ENCODE measurements around the gene MPHOSPH9. TPM values are rescaled to one million over a fixed set of nuclear protein-coding genes. Genes with fewer than 3 reads are reported as not detected.
A peak's percentile ranks its signal among the peaks of the same experiment; 100 is the strongest.
"Not testable (repeated sequence)": the region's sequence is repeated elsewhere in the genome, so short reads cannot be mapped to it uniquely, and the experiment has no call there.

The MPHOSPH9 gene
- polyA plus RNA-seq, 1 donor from 2014 or later, result 20.0 TPM

DNA sequence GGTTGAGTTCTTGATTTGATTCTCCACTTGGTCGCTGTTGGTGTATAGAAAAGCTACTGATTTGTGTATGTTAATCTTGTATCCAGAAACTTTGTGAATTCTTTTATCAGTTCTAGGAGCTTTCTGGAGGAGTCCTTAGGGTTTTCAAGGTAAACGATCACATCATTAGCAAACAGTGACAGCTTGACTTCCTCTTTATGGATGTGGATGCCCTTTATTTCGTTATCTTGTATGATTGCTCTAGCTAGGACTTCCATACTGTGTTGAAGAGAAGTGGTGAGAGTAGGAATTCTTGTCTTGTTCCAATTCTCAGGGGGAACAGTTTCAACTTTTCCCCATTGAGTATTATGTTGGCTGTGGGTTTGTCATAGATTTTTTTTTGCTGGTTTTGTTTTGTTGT lies 12.7 kb upstream of the MPHOSPH9 start:
- H3K27me3 Mint-ChIP-seq, result no peaks in the 10 kb centered on the region
- peaks cover 33 to 44% (median 44%) of the 10 kb centered on the region in 3 donors for H3K4me1 Mint-ChIP-seq
- peaks cover 0 to 3% (median 0%) of the 10 kb centered on the region in 3 donors for H3K9me3 Mint-ChIP-seq
- H3K36me3 Mint-ChIP-seq, result peaks cover 6% of the 10 kb centered on the region
- peak overlapping the region in 1 of 4 donors; percentile 30 for H3K4me3 Mint-ChIP-seq
- H3K27ac Mint-ChIP-seq, result peak overlapping the region in 1 of 3 donors; percentile 19

DNA sequence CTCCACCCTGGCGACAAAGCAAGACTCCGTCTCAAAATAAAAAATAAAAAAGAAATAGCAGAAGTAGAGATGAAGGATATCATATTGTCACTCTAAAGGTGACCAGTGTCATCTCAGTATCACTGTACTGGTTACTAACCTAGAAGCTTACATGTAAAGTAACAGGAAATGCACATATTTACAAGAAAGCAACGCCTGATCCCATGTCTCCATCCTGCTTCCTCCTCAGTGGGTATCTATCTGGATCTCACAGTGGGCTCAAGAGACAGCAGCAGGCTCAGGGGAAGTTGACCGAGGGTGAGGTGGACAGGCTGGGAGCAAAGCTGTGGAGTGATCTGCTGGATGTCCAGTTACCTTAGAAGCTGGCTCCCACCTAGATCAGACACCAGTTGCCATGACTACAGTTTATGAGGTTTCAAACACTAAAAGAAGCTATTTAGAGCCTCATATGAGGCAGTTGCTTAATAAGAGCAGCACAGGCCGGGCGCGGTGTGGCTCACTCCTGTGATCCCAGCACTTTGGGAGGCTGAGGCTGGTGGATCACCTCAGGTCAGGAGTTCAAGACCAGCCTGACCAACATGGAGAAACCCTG lies 10.8 kb upstream of the MPHOSPH9 start:
- Mint-ChIP-seq H3K36me3 (peaks cover 3% of the 10 kb centered on the region), H3K9me3 (peaks cover 0 to 3% (median 0%) of the 10 kb centered on the region in 3 donors), H3K4me1 (peaks cover 31 to 36% (median 34%) of the 10 kb centered on the region in 3 donors), H3K27ac (peak overlapping the region in 1 of 3 donors; percentile 42), H3K4me3 (no peak overlapping the region), H3K27me3 (no peaks in the 10 kb centered on the region)

DNA sequence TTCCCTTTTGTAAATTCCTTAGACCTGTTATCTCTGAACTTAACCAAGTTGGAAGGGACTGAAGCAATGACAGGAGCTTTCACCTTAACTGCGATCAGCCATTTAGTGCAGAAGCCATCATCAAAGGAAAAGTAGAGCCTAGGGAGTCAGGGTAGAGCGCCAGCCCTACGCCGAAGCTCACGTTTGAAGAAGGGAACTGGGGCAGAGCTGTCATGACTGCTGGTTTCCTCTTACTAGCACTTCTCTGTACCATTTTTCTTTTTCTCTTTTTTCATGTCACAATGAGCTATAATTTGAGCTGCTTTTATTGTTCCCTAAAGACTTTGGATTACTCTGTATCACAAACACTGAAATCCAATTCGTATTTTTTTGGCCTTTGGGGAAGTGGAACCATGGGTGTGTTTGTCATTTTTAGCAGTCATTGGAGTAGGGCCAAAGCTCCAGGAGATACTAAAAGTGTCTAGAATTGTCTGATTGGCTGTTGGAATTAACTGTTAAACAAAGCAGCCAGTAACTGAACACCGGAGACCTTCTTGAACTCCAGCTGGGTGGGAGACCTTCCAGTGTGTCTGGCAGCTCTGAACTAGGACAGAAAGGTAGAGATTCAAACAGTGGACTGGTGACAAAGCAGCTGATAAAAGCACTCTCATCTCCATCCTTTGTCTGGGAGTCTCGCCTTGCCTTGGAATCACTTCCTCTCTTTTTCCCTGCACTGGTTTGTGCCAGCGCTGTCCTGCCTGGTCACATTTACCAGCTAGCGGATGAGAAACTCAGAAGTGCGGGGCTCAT lies 9.4 kb upstream of the MPHOSPH9 start:
- Mint-ChIP-seq H3K9me3 (no peaks in the 10 kb centered on the region), H3K27me3 (no peaks in the 10 kb centered on the region), H3K36me3 (no peaks in the 10 kb centered on the region), H3K4me3 (peak overlapping the region in 2 of 4 donors; percentile 70 to 72), H3K27ac (peak overlapping the region in 2 of 3 donors; percentile 28 to 64), H3K4me1 (peaks cover 32 to 44% (median 37%) of the 10 kb centered on the region in 3 donors)

DNA sequence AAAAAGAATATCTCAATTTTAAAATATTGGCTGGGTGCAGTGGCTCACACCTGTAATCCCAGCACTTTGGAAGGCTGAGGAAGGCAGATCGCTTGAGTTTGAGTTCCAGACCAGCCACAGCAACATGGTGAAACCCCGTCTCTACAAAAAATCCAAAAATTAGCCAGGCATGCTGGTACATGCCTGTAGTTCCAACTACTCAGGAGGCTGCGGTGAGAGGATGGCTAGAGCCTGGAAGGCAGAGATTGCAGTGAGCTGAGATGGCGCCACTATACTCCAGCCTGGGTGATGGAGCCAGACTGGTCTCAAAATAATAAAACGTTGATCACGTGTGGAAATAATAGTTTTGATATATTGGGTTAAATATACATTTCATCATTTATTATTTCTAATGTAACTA lies 6.0 kb upstream of the MPHOSPH9 start:
- Mint-ChIP-seq H3K4me1 (peaks cover 35 to 47% (median 35%) of the 10 kb centered on the region in 3 donors), H3K4me3 (peak overlapping the region in 1 of 4 donors; percentile 33), H3K27ac (peak overlapping the region in 1 of 3 donors; percentile 87), H3K36me3 (no peaks in the 10 kb centered on the region), H3K9me3 (no peaks in the 10 kb centered on the region), H3K27me3 (no peaks in the 10 kb centered on the region)

DNA sequence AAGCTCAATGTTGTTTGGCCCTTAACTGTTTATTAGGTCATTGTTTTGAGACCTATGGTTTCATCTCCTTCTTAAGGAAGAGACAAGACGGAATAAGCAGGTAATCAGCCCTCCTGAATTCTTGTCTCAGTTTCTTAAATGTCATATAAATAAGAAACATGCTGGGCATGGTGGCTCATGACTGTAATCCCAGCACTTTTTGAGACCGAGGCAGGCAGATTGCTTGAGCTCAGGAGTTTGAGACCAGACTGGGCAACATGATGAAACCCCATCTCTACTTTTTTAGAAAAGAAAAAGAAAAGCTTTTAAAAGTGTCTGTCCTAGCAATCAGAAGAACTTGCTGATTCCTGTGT lies 5.4 kb upstream of the MPHOSPH9 start:
- Mint-ChIP-seq H3K27ac (peak overlapping the region; percentile 87 to 92 (median 87)), H3K4me3 (peak overlapping the region in 2 of 4 donors; percentile 82 to 91), H3K4me1 (peaks cover 36 to 47% (median 37%) of the 10 kb centered on the region in 3 donors), H3K9me3 (no peaks in the 10 kb centered on the region), H3K27me3 (no peaks in the 10 kb centered on the region), H3K36me3 (no peaks in the 10 kb centered on the region)

DNA sequence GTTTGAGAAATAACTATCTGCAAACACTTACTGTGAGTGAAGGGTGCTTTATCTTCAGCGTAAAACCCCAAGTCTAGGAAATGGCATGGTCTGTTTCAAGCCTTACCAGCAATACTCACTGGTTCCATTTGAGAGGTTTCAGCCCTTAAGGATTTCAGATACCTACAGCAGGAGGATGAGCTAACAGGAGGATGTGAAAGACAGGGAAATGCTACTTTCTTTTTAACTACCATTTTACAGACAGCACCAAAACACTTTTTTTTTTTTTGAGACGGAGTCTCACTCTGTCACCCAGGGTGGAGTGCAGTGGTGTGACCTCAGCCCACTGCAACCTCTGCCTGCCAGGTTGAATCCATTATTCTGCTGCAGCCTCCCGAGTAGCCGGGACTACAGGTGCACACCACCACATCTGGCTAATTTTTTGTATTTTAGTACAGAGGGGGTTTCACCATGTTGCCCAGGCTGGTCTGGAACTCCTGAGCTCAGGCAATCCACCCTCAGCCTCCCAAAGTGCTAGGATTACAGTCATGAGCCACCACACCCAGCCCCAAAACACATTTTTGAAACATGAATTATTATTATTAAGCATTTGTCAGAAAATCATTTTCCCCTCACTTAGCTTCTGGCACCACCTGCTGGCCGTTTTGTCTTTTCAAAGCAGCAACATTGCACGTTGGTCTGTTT lies 4.8 kb upstream of the MPHOSPH9 start:
- peaks cover 38 to 48% (median 40%) of the 10 kb centered on the region in 3 donors for H3K4me1 Mint-ChIP-seq
- H3K27ac Mint-ChIP-seq, result peak overlapping the region; percentile 87 to 92 (median 87)
- H3K27me3 Mint-ChIP-seq, result no peaks in the 10 kb centered on the region
- H3K9me3 Mint-ChIP-seq, result no peaks in the 10 kb centered on the region
- peak overlapping the region; percentile 72 to 91 (median 84) for H3K4me3 Mint-ChIP-seq
- no peaks in the 10 kb centered on the region for H3K36me3 Mint-ChIP-seq

DNA sequence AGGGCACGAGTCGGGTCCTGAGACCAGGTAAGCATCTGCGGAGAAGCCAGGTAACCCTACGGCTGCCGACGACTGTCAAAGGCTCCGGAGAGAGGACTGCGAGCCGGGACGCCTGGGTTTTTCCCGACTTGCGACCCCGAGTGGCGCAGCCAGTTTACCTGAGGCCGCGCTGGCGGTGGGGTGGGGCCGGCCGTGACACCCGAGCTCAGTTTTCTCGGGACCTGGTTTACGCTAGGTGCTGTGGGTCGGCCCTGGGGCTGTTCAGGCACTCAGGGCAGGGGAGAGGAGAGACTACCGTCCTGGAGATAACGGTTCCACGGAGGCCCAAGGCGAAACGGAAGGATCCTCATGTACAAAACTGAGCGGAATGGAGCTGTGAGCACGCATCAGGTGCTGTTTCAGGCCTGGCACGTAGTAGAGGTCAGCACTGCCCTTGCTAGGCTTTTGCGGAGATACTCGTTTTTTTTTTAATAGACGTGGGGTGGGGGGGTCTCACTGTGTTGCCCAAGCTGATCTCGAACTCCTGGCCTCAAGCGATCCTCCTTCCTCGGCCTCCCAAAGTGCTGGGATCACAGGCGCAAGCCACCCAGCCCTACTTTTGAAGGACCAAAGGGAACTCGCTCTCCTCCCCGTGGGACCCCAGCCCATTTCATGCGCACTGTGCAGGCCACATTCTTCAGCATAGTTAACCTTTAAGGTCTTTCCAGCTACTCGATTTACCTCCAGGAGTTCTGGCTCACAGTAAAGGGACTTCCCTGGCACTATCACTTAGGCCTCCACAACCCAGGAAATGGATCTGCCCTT lies 766 bp upstream of the MPHOSPH9 start:
- Mint-ChIP-seq H3K4me3 (peak overlapping the region; percentile 91 to 100 (median 98)), H3K9me3 (no peaks in the 10 kb centered on the region), H3K27ac (peak overlapping the region; percentile 90 to 99 (median 97)), H3K4me1 (peaks cover 34 to 50% (median 37%) of the 10 kb centered on the region in 3 donors), H3K27me3 (no peaks in the 10 kb centered on the region), H3K36me3 (no peaks in the 10 kb centered on the region)

DNA sequence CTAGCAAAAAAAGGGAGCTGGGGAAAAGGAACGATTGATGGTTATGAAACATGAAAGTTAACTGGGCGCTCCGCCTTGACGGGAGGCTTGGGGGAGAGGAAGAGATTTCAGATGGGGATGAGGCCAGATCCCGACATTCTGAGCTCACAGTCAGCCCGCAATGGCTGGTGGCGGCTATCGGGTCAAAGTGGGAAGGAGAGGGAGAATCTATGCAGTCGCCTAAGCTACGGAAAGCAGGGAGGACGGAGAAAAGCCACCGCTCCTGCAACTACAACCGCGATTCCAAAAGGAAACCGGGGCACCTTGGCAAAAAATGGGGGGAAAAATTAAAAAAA lies 502 bp downstream of the MPHOSPH9 start:
- H3K4me3 Mint-ChIP-seq, result peak overlapping the region; percentile 91 to 100 (median 98)

DNA sequence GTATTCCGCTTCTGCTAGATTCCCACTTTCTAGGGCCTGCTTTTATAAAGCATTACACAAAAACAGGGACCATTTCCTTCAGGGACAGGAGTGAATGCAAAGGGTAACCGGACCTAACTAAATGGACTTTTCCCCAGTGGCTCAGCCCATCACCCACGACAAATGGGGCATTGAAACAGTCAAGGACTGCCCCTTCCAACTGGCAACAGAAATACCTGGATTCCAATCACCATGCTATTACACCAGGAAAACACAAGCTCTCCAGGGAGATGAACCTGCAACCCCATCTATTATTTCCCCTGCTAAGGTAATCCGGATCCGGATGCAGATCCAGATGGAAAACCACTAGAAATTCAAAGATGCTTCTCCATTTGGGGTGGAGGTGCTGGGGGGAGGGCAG lies 1.0 kb downstream of the MPHOSPH9 start:
- Mint-ChIP-seq H3K4me1 (peaks cover 22 to 41% (median 28%) of the 10 kb centered on the region in 3 donors), H3K27ac (peak overlapping the region in 2 of 3 donors; percentile 90 to 97), H3K4me3 (peak overlapping the region; percentile 91 to 100 (median 98)), H3K36me3 (no peaks in the 10 kb centered on the region), H3K27me3 (no peaks in the 10 kb centered on the region), H3K9me3 (no peaks in the 10 kb centered on the region)

More for the DNA sequence above, 502 bp downstream of the MPHOSPH9 start:
- Mint-ChIP-seq H3K4me1 (peaks cover 24 to 42% (median 31%) of the 10 kb centered on the region in 3 donors), H3K36me3 (no peaks in the 10 kb centered on the region), H3K27me3 (no peaks in the 10 kb centered on the region), H3K27ac (peak overlapping the region; percentile 90 to 99 (median 97)), H3K9me3 (no peaks in the 10 kb centered on the region)

DNA sequence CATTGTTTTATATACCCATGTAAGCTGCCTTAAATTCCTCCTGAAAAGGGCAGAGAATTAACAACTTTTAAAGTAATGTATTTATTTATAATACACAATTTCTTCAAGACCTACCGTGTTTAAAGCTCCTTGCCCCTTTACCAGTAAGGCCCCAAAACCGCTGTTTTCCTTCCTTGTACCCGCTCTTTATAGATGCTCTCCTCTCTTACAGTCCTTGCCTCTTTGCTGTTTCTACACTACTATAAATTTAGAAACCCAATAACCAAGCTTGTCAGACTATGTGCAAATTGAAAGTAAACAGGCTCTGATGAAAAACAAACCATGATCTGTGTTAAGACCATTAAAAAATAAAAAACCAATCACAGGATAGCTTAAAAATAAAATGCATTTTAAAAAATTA lies 3.9 kb downstream of the MPHOSPH9 start:
- no peak overlapping the region for H3K27ac Mint-ChIP-seq
- H3K4me3 Mint-ChIP-seq, result peak overlapping the region; percentile 1 to 85 (median 42)
- peaks cover 12 to 25% (median 15%) of the 10 kb centered on the region in 3 donors for H3K4me1 Mint-ChIP-seq
- no peaks in the 10 kb centered on the region for H3K36me3 Mint-ChIP-seq
- H3K27me3 Mint-ChIP-seq, result no peaks in the 10 kb centered on the region
- H3K9me3 Mint-ChIP-seq, result no peaks in the 10 kb centered on the region

DNA sequence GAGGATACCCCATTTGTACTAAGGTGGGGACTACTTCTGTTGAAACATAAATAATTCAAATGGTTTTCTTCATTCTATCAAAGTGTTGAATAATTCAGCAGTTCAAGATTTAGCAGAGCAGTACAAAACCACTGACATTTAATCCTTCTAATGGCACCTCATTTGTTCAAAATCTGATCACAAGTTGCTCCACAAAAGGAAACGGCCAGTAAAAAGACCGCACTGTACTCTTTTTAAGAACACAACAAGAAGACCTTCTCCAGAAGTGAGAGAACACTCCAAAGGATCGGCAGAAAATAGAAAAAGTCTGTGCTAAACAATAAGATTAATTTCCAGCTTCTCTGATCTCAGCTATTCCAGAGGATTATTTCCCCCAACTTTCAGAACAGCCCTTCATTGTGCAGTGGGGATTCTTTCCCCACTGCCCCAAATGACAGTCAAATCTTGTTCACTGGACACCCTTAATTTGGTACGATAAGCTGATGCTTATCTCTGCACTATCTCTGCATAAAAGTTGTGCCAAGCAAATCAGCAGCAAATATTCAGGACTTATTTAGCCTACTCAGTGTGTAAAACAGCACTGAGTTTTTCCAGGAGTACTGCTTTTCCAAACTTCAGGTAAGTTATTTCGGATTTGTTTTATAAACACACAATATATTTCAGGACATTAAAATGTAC lies 5.2 kb downstream of the MPHOSPH9 start:
- Mint-ChIP-seq H3K4me1 (peaks cover 12 to 27% (median 17%) of the 10 kb centered on the region in 3 donors), H3K4me3 (no peak overlapping the region), H3K27me3 (no peaks in the 10 kb centered on the region), H3K36me3 (no peaks in the 10 kb centered on the region), H3K9me3 (no peaks in the 10 kb centered on the region), H3K27ac (no peak overlapping the region)

DNA sequence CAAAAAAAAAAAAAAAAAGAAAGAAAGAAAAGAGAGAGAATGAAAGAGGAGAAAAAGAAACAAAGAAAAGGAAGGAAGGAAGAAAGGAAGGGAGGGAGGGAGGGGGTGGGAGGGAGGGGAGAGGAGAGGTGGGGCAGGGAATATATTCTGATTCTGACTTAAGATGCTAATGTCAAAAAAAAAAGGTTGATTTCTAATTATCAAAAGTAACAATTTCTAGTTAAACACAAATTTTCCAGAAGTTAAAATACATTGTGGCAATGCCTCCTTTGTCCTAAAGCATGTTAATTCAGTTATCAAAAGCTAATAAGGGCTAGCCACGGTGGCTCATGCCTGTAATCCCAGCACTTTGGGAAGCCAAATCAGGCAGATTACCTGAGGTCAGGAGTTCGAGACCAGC lies 7.5 kb downstream of the MPHOSPH9 start:
- Mint-ChIP-seq H3K9me3 (no peaks in the 10 kb centered on the region), H3K4me3 (peak overlapping the region in 1 of 4 donors; percentile 28), H3K4me1 (peaks cover 12 to 17% (median 15%) of the 10 kb centered on the region in 3 donors)

DNA sequence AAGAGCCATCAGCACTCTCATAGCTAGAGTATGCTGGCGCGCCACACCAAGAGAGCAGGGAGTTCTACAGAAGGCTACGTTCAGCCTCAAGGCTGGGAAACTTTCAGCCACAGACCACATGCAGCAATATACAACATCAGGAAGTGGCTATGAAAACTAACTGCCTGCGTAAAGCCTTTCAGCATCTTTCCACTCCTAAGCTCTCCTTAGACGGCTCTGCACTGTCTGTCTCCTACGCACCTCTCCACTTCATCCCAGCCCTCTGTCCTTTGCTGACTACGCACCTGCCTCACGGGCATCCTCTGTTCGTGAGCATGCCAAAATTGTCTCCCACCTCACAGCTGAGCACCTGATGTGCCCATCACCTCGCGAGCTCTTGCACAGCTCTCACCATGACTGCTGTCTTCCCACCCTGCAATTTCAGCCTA lies 9.7 kb downstream of the MPHOSPH9 start:
- no peaks in the 10 kb centered on the region for H3K9me3 Mint-ChIP-seq
- H3K4me3 Mint-ChIP-seq, result peak overlapping the region; percentile 8 to 88 (median 34)
- H3K27ac Mint-ChIP-seq, result peak overlapping the region in 2 of 3 donors; percentile 65 to 71
- peaks cover 6 to 11% (median 7%) of the 10 kb centered on the region in 3 donors for H3K4me1 Mint-ChIP-seq
- peaks cover 3% of the 10 kb centered on the region for H3K36me3 Mint-ChIP-seq
- no peaks in the 10 kb centered on the region for H3K27me3 Mint-ChIP-seq

More for the DNA sequence above, 7.5 kb downstream of the MPHOSPH9 start:
- Mint-ChIP-seq H3K27me3 (no peaks in the 10 kb centered on the region), H3K27ac (no peak overlapping the region), H3K36me3 (peaks cover 1% of the 10 kb centered on the region)

DNA sequence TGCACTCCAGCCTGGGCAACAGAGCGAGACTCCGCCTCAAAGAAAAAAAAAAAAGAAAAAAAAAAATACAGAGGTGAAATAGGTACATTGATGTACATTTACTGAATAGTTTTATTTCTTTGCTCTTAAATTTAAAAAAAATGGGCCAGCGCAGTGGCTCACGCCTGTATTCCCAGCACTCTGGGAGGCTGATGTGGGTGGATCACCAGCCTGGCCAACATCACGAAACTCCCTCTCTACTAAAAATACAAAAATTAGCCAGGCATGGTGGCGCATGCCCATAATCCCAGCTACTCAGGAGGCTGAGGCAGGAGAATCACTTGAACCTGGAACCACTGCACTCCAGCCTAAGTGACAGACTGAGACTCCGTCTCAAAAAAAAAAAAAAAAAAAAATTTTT lies 25.1 kb downstream of the MPHOSPH9 start:
- H3K27me3 Mint-ChIP-seq, H3K9me3 Mint-ChIP-seq, H3K4me3 Mint-ChIP-seq, H3K27ac Mint-ChIP-seq, H3K36me3 Mint-ChIP-seq, H3K4me1 Mint-ChIP-seq: not testable (repeated sequence)
